HepG2 (cell line): ENCODE data around the gene KSR1. TPM values are rescaled to one million over a fixed set of nuclear protein-coding genes. Genes with fewer than 3 reads are reported as not detected.

Experiments
- GFI1 ChIP-seq: sonication (generic); formaldehyde crosslinking; IDR thresholded peaks from 2 replicates; pipeline ENCODE4 v1.5.0; 2020; ENCODE audit warnings: missing genetic modification reagents, mild to moderate bottlenecking, borderline replicate concordance
- HIC2 ChIP-seq: sonication (generic); formaldehyde crosslinking; IDR thresholded peaks from 2 replicates; pipeline ENCODE4 v1.9.0; 2022; ENCODE audit warnings: low read depth, missing genetic modification reagents
- JDP2 ChIP-seq: sonication (generic); formaldehyde crosslinking; IDR thresholded peaks from 2 replicates; pipeline ENCODE4 v1.8.1; 2022; ENCODE audit warnings: missing genetic modification reagents, borderline replicate concordance
- JUND ChIP-seq: sonication (generic); formaldehyde crosslinking; IDR thresholded peaks from 2 replicates; pipeline ENCODE4 v1.8.0; 2022; ENCODE audit warnings: mild to moderate bottlenecking, missing genetic modification reagents
- KMT2A ChIP-seq: sonication (generic); formaldehyde crosslinking; IDR thresholded peaks from 2 replicates; pipeline ENCODE4 v1.4.0; 2020; ENCODE audit warnings: missing genetic modification reagents
- NR1H2 ChIP-seq: sonication (generic); formaldehyde crosslinking; IDR thresholded peaks from 2 replicates; pipeline ENCODE4 v1.8.1; 2022; ENCODE audit warnings: low read depth, missing genetic modification reagents, borderline replicate concordance
- POLR2A ChIP-seq, 2 experiments: IDR thresholded peaks; 2 replicates each; pipeline ENCODE4 v1.6.1; 2011; ENCODE audit warnings: low read depth in 2 of 2, low read length in 2 of 2, mild to moderate bottlenecking in 1 of 2, moderate library complexity in 1 of 2; ENCODE audit not compliant: insufficient read depth in 1 of 2
- SMAD3 ChIP-seq: sonication (generic); formaldehyde crosslinking; IDR thresholded peaks from 2 replicates; pipeline ENCODE4 v1.4.0; 2020; ENCODE audit warnings: missing genetic modification reagents
- SNAPC4 ChIP-seq: sonication (generic); formaldehyde crosslinking; IDR thresholded peaks from 2 replicates; pipeline ENCODE4 v1.4.0; 2020; ENCODE audit warnings: mild to moderate bottlenecking, missing genetic modification reagents
- ZFX ChIP-seq: sonication (generic); formaldehyde crosslinking; IDR thresholded peaks from 2 replicates; pipeline ENCODE4 v1.4.0; 2020; ENCODE audit warnings: mild to moderate bottlenecking, low read depth, missing genetic modification reagents, moderate library complexity
- ZNF331 ChIP-seq: sonication (generic); formaldehyde crosslinking; IDR thresholded peaks from 2 replicates; pipeline ENCODE4 v1.4.0; 2020; ENCODE audit warnings: missing genetic modification reagents
- ZNF367 ChIP-seq: sonication (generic); formaldehyde crosslinking; IDR thresholded peaks from 2 replicates; pipeline ENCODE4 v1.4.0; 2020; ENCODE audit warnings: missing genetic modification reagents, borderline replicate concordance
- ZNF501 ChIP-seq: sonication (generic); formaldehyde crosslinking; IDR thresholded peaks from 2 replicates; pipeline ENCODE4 v1.5.1; 2020; ENCODE audit warnings: mild to moderate bottlenecking, moderate library complexity, missing genetic modification reagents
- ZNF775 ChIP-seq: sonication (generic); formaldehyde crosslinking; IDR thresholded peaks from 2 replicates; pipeline ENCODE4 v1.4.0; 2020; ENCODE audit warnings: missing genetic modification reagents, mild to moderate bottlenecking, moderate library complexity, borderline replicate concordance
- polyA plus RNA-seq, 8 experiments: library from polyadenylated mRNA; depleted of rRNA in 3 of 8; stranded (reverse) in 7 of 8; unstranded in 1 of 8; fragments of >200 nt; fragmentation: Illumina TruSeq in 4 of 8; extraction: Trizol in 4 of 8; gene quantifications; 2 replicates each; pipeline versions ENCODE4 v1.2.1 to v1.2.3, GENCODE V29; 2011 to 2016; ENCODE audit warnings: low read depth in 4 of 8, missing spikeins in 1 of 8, mixed read lengths in 1 of 8; ENCODE audit not compliant: insufficient read depth in 1 of 8
- total RNA-seq, 5 experiments: library from RNA; depleted of rRNA; stranded (reverse); fragments of >200 nt; fragmentation: Illumina TruSeq; extraction: Trizol; gene quantifications; 2 replicates each; pipeline ENCODE4 v1.2.3, GENCODE V29; 2016; ENCODE audit warnings: low read depth in 1 of 5
- TF ChIP-seq, protein P1 (sequence below): IDR thresholded peaks from 2 replicates; pipeline ENCODE4 v1.6.1; 2016; ENCODE audit warnings: missing compliant biosample characterization, missing genetic modification reagents, borderline replicate concordance
- TF ChIP-seq, protein P2 (sequence below): sonication (generic); formaldehyde crosslinking; IDR thresholded peaks from 2 replicates; pipeline ENCODE4 v1.9.0; 2021; ENCODE audit warnings: missing genetic modification reagents, mild to moderate bottlenecking, borderline replicate concordance

The KSR1 gene
- total and polyA plus RNA-seq, 2 of the 13 experiments (the other 11 are each of a cell fraction or from before 2014, with no cell fraction given), result 10.1 to 16.6 TPM

DNA sequence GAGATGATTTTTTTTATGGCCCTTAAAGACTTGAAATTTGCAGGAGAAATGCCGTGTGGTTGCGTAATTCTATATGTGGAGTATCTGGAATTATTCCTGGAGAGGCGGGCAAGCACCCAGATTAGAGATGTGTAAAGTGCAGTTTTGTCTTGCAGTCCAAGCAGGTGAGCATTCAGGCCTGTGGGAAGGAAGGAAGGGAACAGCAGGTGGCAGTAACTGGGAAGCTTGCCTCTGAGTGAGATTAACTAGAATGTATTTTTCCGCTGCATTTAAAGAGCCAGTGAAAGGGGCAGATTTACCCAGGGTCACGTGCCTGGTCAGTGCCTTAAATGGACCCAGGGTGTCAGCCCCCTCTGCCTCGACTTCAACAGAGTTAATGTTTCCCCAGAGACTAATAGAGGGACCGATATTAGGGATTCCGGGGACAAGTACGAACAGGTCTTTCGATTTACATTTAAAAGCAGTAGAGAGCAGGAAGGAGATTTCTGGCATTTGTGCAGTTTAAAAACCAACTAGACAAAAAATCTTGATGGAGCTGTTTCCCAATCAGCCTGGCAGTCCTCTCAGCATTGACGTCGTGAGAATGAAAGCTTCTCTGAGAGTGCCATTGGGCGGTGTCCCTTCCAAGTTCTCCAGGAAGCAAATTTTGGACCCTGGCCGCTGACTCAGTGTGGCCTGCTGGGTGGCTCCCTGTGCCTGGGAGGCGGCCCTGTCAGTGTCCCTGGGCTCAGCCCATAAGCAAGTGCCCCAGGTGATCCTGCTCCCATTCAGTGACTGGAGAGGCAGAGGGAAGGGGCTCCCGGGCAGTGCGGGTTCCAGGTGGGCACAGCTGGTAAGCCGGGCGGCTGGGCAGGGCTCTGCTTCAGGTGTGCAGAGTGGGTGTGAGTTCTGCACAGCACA lies 38.2 kb downstream of the KSR1 start (continued):
- TF ChIP-seq NR1H2 (CRISPR knock-in tag) (no peak), ZNF331 (peak; percentile 58), JUND (CRISPR knock-in tag) (peak; percentile 29; the same call in 1 of the 2 replicates), HIC2 (CRISPR knock-in tag) (no peak; the same call in 1 of the 2 replicates), SNAPC4 (CRISPR knock-in tag) (no peak), ZNF501 (CRISPR knock-in tag) (0 out of 2 replicates have a peak, but pooled peaks have one; percentile 21), JDP2 (CRISPR knock-in tag) (no peak), ZNF367 (CRISPR knock-in tag) (peak; percentile 94), POLR2A (IDR thresholded peaks at IDR 0.05; ENCODE audit: insufficient read depth in 1 of 2, low read depth in 2 of 2, low read length in 2 of 2) (peak; percentile 32 to 61; a peak in 2 of 4 replicates), KMT2A (CRISPR knock-in tag) (no peak; the same call in 1 of the 2 replicates), GFI1 (peak; percentile 72; the same call in 1 of the 2 replicates), SMAD3 (no peak), ZFX (CRISPR knock-in tag) (peak; percentile 61), ZNF775 (CRISPR knock-in tag) (no peak)
- TF ChIP-seq, protein P1, sequence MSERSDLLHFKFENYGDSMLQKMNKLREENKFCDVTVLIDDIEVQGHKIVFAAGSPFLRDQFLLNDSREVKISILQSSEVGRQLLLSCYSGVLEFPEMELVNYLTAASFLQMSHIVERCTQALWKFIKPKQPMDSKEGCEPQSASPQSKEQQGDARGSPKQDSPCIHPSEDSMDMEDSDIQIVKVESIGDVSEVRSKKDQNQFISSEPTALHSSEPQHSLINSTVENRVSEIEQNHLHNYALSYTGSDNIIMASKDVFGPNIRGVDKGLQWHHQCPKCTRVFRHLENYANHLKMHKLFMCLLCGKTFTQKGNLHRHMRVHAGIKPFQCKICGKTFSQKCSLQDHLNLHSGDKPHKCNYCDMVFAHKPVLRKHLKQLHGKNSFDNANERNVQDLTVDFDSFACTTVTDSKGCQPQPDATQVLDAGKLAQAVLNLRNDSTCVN (CRISPR knock-in tag), result no peak
- TF ChIP-seq, protein P2, sequence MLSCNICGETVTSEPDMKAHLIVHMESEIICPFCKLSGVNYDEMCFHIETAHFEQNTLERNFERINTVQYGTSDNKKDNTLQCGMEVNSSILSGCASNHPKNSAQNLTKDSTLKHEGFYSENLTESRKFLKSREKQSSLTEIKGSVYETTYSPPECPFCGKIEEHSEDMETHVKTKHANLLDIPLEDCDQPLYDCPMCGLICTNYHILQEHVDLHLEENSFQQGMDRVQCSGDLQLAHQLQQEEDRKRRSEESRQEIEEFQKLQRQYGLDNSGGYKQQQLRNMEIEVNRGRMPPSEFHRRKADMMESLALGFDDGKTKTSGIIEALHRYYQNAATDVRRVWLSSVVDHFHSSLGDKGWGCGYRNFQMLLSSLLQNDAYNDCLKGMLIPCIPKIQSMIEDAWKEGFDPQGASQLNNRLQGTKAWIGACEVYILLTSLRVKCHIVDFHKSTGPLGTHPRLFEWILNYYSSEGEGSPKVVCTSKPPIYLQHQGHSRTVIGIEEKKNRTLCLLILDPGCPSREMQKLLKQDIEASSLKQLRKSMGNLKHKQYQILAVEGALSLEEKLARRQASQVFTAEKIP (CRISPR knock-in tag), result no peak
